DND-41 (cell line): ENCODE data around the gene SLC50A1.

Source experiments
- ATAC-seq: fragments of 200-7000 bp; cut with Tn5 transposase; 3 replicates; pipeline ENCODE4 v1.9.1; 2021; ENCODE audit warnings: low read depth; ENCODE audit not compliant: insufficient read depth
- DNase-seq: peaks from one replicate; pipeline ENCODE4 v3.0.0-alpha.2; 2020
- H2AFZ ChIP-seq: 2 replicates; pipeline ENCODE4 v1.6.0; 2012; ENCODE audit warnings: low read depth, low read length
- H3K27ac ChIP-seq: 2 replicates; pipeline ENCODE4 v1.5.1; 2012; ENCODE audit warnings: low read length, inconsistent platforms
- H3K27me3 ChIP-seq: fragments of 200-600 bp; sonication (generic); 2 replicates; pipeline ENCODE4 v1.6.0; 2012; ENCODE audit warnings: low read length, mild to moderate bottlenecking, inconsistent platforms; ENCODE audit not compliant: insufficient read depth, poor library complexity
- H3K36me3 ChIP-seq: 2 replicates; pipeline ENCODE4 v1.5.1; 2012; ENCODE audit warnings: low read length, inconsistent platforms; ENCODE audit not compliant: insufficient read depth
- H3K4me1 ChIP-seq: 2 replicates; pipeline ENCODE4 v1.5.1; 2012; ENCODE audit warnings: mild to moderate bottlenecking, low read length; ENCODE audit not compliant: insufficient read depth
- H3K4me2 ChIP-seq: 2 replicates; pipeline ENCODE4 v1.6.0; 2012; ENCODE audit warnings: mild to moderate bottlenecking, moderate library complexity, low read length, inconsistent platforms; ENCODE audit not compliant: insufficient read depth
- H3K4me3 ChIP-seq, 2 experiments: fragments of 200-600 bp in 1 of 2; shearing (Covaris generic) in 1 of 2; 2 replicates each; pipeline ENCODE4 v1.5.1; 2012 to 2016; ENCODE audit warnings: inconsistent platforms in 2 of 2, low read length in 2 of 2, mild to moderate bottlenecking in 2 of 2, low read depth in 1 of 2, moderate library complexity in 1 of 2
- H3K79me2 ChIP-seq: 2 replicates; pipeline ENCODE4 v1.6.0; 2012; ENCODE audit warnings: low read length, inconsistent platforms; ENCODE audit not compliant: insufficient read depth
- H3K9ac ChIP-seq: 2 replicates; pipeline ENCODE4 v1.6.0; 2012; ENCODE audit warnings: low read depth, mild to moderate bottlenecking, inconsistent platforms, low read length, moderate library complexity
- H3K9me3 ChIP-seq: 2 replicates; pipeline ENCODE4 v1.5.1; 2012; ENCODE audit warnings: low read length, moderate library complexity, mild to moderate bottlenecking, inconsistent platforms; ENCODE audit not compliant: insufficient read depth, severe bottlenecking
- H4K20me1 ChIP-seq: 2 replicates; pipeline ENCODE4 v1.6.0; 2012; ENCODE audit warnings: low read length; ENCODE audit not compliant: insufficient read depth
- EZH2 ChIP-seq: IDR thresholded peaks from 3 replicates; pipeline ENCODE4 v1.6.1; 2012; ENCODE audit warnings: borderline replicate concordance, low read depth, mild to moderate bottlenecking, moderate library complexity, low read length, inconsistent platforms; ENCODE audit not compliant: severe bottlenecking
- TF ChIP-seq, protein P1 (sequence below): IDR thresholded peaks from 2 replicates; pipeline ENCODE4 v1.5.1; 2012; ENCODE audit warnings: borderline replicate concordance, low read length, moderate library complexity, mild to moderate bottlenecking; ENCODE audit not compliant: poor library complexity, severe bottlenecking; ENCODE audit errors: extremely low read depth

SLC50A1 gene

DNA sequence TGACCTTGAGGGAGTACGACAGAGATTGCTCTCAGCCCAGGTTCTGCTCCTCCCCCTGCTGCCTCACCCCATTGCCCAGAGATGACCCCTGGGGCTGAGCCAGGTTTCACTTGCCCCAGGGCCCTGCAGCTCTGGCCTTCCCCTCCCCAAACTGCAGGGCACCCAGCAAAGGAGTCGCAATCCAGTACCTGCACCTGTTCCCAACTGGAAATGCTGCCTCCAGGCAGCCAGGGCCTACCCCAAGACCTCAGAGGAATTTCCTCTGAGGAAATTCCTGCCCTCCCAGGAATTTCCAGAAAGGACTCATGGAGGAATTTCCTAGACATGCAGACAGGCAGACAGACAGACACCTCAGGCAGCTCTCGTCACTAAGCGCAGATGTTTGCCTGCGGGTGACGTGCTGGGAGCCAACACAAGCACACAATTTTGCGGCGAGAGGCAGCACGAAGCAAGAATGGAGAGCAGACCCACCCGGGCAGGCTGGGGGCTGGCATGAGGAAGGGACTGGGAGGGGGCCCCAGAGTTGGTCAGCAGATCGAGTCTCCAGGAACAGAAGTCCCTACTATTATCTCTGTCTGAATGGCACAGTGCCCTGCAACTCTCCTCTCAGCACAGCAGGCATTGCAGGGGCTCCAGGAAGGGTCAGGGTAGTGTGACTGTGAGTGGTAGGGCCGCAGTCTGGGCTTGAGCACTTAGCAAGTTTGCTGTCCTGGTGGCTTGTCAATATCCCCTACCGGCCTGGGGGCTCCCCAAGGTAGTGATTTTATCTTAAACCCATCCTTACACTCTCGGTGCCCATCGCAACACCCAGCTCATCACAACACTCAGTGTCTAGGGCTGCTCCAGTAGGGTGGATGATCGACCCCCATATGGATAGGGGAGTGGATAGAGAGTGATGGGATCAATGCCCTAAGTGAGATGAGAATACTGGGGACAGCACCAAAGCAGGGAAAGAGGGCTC lies 10.9 kb upstream of the SLC50A1 start:
- ATAC-seq (no peak), DNase-seq (no peak)
- Histone ChIP-seq H3K27ac (no peak overlapping the region), H3K79me2 (no peaks in the 10 kb centered on the region), H3K4me3 (no peak overlapping the region), H3K9me3 (no peaks in the 10 kb centered on the region), H3K27me3 (peaks cover 44% of the 10 kb centered on the region), H4K20me1 (0 out of 2 replicates have a peak, but pooled peaks cover 2% of the 10 kb centered on the region), H3K36me3 (no peaks in the 10 kb centered on the region), H3K4me1 (peaks cover 29% of the 10 kb centered on the region), H2AFZ (no peak overlapping the region), H3K9ac (no peak overlapping the region), H3K4me2 (no peak overlapping the region)
- no peak for TF ChIP-seq EZH2
- TF ChIP-seq, protein P1, sequence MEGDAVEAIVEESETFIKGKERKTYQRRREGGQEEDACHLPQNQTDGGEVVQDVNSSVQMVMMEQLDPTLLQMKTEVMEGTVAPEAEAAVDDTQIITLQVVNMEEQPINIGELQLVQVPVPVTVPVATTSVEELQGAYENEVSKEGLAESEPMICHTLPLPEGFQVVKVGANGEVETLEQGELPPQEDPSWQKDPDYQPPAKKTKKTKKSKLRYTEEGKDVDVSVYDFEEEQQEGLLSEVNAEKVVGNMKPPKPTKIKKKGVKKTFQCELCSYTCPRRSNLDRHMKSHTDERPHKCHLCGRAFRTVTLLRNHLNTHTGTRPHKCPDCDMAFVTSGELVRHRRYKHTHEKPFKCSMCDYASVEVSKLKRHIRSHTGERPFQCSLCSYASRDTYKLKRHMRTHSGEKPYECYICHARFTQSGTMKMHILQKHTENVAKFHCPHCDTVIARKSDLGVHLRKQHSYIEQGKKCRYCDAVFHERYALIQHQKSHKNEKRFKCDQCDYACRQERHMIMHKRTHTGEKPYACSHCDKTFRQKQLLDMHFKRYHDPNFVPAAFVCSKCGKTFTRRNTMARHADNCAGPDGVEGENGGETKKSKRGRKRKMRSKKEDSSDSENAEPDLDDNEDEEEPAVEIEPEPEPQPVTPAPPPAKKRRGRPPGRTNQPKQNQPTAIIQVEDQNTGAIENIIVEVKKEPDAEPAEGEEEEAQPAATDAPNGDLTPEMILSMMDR = no peak

DNA sequence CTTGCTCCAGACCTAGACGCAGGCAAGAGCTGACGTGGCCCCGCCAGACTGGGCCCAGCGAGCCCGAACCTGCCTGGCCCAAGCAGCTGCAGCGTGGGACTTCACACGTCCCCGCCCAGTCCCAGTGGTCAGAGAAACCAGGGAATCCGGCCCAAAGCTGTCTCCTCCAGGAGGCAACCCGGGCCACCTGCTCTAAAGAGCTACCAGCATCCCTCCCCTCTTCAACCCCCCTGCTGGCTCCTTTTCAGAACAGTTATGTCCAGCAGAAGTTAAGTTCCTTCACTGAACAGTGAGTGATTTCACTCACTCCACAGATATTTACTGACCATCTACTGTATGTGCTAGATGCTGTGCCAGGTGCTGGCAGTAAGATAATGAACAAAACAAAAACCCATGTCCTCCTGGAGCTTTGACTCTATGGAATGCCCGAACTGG lies 10.1 kb upstream of the SLC50A1 start:
- TF ChIP-seq EZH2 = no peak
- TF ChIP-seq, protein P1 = no peak
- Histone ChIP-seq H2AFZ (no peak overlapping the region), H3K4me3 (no peak overlapping the region), H3K27ac (no peak overlapping the region), H3K9me3 (no peaks in the 10 kb centered on the region), H3K27me3 (peaks cover 41% of the 10 kb centered on the region), H3K4me1 (peaks cover 29% of the 10 kb centered on the region), H3K79me2 (no peaks in the 10 kb centered on the region), H3K9ac (no peak overlapping the region), H3K36me3 (no peaks in the 10 kb centered on the region), H4K20me1 (0 out of 2 replicates have a peak, but pooled peaks cover 2% of the 10 kb centered on the region), H3K4me2 (no peak overlapping the region)
- ATAC-seq (no peak), DNase-seq (no peak)

DNA sequence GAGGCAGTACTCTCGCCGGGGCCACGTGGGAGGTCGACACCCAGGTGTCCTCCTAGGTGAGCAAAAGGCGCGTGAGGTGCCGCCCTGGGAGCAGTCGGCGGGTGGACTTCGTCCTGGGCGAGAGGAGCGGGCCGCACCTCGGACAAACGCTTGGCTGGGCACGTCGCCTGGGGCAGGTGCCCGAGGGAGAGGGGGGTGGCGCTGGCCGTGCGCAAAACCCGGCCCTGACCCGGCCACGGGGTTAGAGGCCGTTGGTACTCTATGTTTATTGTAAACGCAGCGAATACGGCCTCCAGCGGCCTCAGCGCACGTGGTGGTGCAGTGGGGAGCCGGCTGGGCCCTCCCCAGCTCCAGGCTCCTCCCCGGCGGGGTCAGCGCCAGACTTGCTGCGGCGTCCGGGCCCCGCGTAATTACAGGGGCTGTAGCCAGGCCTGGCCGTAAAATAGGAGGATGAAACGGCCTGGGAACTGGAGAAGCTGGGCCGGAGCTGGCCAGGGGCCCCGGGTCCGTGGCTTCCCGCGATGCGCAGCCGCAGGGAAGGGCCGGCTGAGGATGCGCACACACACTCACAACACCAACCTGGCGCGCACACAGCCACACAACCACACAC lies 9.6 kb upstream of the SLC50A1 start:
- ATAC-seq (no peak), DNase-seq (no peak)
- Histone ChIP-seq H2AFZ (no peak overlapping the region), H3K4me1 (peaks cover 29% of the 10 kb centered on the region), H3K27ac (no peak overlapping the region), H3K79me2 (no peaks in the 10 kb centered on the region), H3K4me2 (no peak overlapping the region), H4K20me1 (0 out of 2 replicates have a peak, but pooled peaks cover 2% of the 10 kb centered on the region), H3K27me3 (peaks cover 41% of the 10 kb centered on the region), H3K9ac (no peak overlapping the region), H3K36me3 (no peaks in the 10 kb centered on the region), H3K4me3 (no peak overlapping the region), H3K9me3 (no peaks in the 10 kb centered on the region)
- TF ChIP-seq, protein P1 = no peak
- TF ChIP-seq EZH2 = no peak
